Fibroblast of mammary gland (primary cell): ENCODE data around the gene ZFY.

ENCODE experiments used
- DNase-seq: peaks from one replicate; pipeline ENCODE4 v3.0.0-alpha.2; 2010; ENCODE audit warnings: low read depth
- H3K4me3 ChIP-seq: 2 replicates; pipeline ENCODE4 v1.5.1; 2011; ENCODE audit warnings: low read depth, mild to moderate bottlenecking, low read length, moderate library complexity; ENCODE audit not compliant: control insufficient read depth
- TF ChIP-seq, protein P1 (sequence below): conservative IDR thresholded peaks from 2 replicates; pipeline ENCODE4 v1.5.1; 2011; ENCODE audit warnings: low read depth, low read length, inconsistent platforms; ENCODE audit not compliant: control insufficient read depth, insufficient read depth

ZFY gene

DNA sequence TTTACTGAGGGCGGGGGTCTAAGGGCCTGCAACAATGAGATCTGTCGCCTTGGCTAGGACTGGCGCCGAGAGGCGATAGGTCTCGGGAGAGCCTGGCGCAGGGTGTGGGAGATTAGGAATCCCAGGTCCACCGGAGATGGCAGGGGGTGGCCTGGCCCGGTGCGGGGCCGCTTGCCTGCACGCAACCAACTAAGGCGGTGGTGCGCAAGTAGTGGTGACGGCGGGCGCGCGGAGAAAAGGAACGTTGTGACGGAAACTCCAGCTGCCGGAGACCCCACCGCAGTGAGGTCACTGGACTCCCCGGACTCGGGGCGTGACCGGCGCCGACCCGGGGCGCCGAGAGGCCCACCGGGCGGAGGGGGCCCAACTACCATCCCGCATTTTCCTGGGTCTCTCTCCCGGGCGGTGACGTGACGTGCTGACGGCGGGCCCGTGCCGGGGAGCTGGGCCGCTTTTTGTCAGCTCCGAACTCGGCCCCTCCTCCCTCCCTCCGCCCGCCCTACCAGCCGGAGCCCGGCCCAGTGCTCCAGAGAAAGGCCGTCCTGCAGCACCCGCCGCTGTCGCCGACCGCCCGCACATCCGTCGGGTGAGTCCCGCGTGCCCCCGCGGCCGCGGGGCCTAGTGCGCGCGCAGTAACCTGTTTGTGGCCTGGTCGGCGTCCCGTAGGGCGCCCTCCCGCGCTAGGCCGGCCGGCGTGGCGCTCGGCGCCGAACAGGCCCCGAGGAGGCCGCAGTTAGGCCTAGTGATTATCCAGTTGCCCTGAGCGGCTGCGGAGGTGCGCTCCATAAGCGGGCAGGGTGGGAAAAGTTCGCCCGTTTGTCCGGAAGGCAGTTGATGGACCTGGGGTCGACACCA lies at the start of gene ZFY:
TSS of gene ZFY (plus strand) at position 521 of the 855 bp plus-strand sequence. CDS start 18,556 bp downstream, outside the sequence.
- H3K4me3 ChIP-seq, result no peak within 1 kb of the TSS
- DNase-seq, result no peak
- TF ChIP-seq, protein P1, sequence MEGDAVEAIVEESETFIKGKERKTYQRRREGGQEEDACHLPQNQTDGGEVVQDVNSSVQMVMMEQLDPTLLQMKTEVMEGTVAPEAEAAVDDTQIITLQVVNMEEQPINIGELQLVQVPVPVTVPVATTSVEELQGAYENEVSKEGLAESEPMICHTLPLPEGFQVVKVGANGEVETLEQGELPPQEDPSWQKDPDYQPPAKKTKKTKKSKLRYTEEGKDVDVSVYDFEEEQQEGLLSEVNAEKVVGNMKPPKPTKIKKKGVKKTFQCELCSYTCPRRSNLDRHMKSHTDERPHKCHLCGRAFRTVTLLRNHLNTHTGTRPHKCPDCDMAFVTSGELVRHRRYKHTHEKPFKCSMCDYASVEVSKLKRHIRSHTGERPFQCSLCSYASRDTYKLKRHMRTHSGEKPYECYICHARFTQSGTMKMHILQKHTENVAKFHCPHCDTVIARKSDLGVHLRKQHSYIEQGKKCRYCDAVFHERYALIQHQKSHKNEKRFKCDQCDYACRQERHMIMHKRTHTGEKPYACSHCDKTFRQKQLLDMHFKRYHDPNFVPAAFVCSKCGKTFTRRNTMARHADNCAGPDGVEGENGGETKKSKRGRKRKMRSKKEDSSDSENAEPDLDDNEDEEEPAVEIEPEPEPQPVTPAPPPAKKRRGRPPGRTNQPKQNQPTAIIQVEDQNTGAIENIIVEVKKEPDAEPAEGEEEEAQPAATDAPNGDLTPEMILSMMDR, result no peak

DNA sequence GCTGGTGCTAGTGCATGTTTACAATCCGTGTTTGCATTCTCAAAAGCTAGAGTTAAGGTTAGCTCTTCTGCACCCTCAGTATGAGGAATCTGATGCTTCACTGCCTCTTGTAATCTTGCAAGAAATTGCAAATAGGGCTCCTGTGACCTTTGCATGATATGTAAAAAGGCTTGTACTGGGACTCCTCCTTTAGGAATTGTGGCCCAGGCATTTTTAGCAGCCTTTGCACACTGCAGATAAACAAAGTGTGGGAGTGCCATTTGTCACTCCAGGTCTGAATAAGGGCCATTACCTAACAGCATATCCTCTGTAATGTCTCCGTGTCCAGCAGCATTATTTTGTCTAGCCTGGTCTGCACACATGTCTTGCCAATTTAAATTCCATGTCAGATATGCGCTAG lies 49.3 kb upstream of the ZFY start:
- TF ChIP-seq, protein P1, result no peak
- H3K4me3 ChIP-seq, result no peak overlapping the region
- DNase-seq, result no peak

DNA sequence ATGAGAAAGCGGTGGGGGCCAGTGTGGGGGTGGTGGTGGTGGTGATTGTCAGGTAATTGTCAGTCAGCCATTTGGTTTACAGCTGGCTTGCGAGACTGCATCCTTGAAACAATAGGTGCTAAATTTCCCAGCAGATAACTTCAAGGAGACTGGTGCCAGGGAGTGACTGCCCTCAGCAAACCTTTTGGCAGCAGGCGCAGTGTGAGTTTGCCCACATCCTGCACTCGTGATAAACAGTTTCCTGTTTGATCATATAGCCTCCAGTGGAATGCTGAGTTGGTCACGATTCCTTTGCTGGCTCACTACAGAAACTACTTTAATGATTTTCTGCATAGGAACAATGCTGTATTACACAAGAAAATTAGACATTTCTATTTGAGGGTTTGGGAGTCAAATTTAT lies 47.8 kb upstream of the ZFY start:
- TF ChIP-seq, protein P1, result no peak
- H3K4me3 ChIP-seq, result no peak overlapping the region
- no peak for DNase-seq

DNA sequence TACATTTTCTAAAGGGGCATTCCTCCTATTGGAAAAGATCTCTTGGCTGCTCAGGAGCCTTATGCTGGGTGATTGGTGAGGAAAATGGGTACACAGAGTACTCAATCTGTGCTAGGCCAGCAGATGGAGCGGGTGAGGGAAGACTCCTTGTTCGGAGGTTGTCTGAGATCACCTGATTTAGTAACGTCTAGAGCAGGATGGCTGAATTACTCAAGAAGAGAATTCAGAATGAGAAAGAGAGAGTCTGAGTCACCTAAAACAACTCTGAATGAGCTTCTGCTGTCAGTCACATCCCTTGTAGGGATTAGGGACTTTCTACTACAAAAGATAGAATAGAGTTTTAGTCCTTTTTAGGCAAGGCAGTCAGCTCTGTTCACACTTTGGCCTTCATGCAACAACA lies 47.2 kb upstream of the ZFY start:
- TF ChIP-seq, protein P1, result no peak
- no peak for DNase-seq
- H3K4me3 ChIP-seq, result no peak overlapping the region

DNA sequence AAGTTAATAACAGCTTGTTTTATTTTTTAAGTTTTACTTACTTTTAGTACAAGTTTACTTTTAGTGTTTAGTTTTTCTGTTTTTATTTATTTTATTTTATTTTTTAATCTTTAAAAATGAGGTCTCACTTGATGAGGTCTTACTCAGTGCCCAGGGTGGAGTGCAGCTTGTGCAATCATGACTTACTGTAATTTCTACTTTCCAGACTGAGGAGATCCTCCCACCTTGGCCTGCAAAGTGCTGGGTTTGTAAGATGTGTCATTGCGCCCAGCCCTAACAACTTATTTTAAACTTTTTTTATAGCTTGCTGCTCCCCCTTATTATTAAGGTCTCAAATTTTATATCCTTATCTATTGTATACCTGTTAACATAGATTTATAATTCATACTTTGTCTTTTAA lies 41.7 kb upstream of the ZFY start:
- DNase-seq, result no peak
- TF ChIP-seq, protein P1, result no peak
- H3K4me3 ChIP-seq, result no peak overlapping the region

DNA sequence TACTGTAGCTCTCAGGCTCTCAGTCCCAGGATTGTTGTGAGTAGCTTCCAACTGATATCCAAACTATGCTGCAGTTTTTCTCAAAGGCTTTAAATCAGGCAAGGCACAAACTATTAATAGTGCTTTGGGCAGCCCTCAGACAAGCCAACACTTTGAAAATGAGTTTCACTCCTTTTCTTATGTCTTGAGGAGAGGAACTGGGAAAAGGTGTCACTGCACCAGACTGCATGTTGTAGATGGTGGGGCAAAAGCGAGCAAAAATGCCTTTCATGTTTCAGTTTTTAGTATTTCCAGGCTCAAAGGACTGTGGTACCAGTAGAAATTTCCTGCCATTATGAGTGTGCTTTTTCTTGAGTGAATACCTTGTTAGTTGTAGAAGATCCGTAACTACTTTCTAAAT lies 39.1 kb upstream of the ZFY start:
- TF ChIP-seq, protein P1, result no peak
- no peak overlapping the region for H3K4me3 ChIP-seq
- no peak for DNase-seq
